ENCODE measurements around the gene MCOLN3.

MCOLN3 gene

GRCh38 chr1:85001742-85002141, 46.6 kb downstream of the MCOLN3 start:
- no peaks in the 10 kb centered on the region for H4K20me1 ChIP-seq (ENCODE audit: insufficient read depth, low read length)
- H3K36me3 ChIP-seq (replicated peaks; ENCODE audit: insufficient read depth, low read length): no peaks in the 10 kb centered on the region
- peaks cover 8% of the 10 kb centered on the region for H3K27me3 ChIP-seq (replicated peaks; ENCODE audit: insufficient read depth, low read length)
- H3F3A ChIP-seq (ENCODE audit: insufficient read depth, low read length): peaks cover 3% of the 10 kb centered on the region; the same call in 1 of the 2 replicates
- TF ChIP-seq EZH2phosphoT487 (IDR thresholded peaks at IDR 0.05; ENCODE audit: low read length) (no peak), EZH2 (optimal IDR thresholded peaks at IDR 0.05; ENCODE audit: low read depth, low read length) (no peak), CTCF (IDR thresholded peaks at IDR 0.05; ENCODE audit: low read length) (no peak)
- H3K9me3 ChIP-seq (replicated peaks; ENCODE audit: insufficient read depth, low read length): no peaks in the 10 kb centered on the region
- no peak overlapping the region for H3K27ac ChIP-seq (ENCODE audit: low read length)
- no peaks in the 10 kb centered on the region for H3K4me1 ChIP-seq (ENCODE audit: low read length)
- H3K4me2 ChIP-seq (ENCODE audit: low read depth, low read length): no peak overlapping the region
- H3K9ac ChIP-seq (ENCODE audit: low read length): no peak overlapping the region
- DNase-seq: no peak
- H3K9me2 ChIP-seq (replicated peaks; ENCODE audit: insufficient read depth, low read length): no peaks in the 10 kb centered on the region
- H2AFZ ChIP-seq (ENCODE audit: low read length): no peak overlapping the region
- H3K79me2 ChIP-seq (ENCODE audit: low read length): no peaks in the 10 kb centered on the region
- H3K4me3 ChIP-seq (ENCODE audit: low read length): no peak overlapping the region

GRCh38 chr1:84998642-84999280, 49.5 kb downstream of the MCOLN3 start:
- Histone ChIP-seq H3K4me3 (ENCODE audit: low read length) (no peak overlapping the region), H3K9me2 (replicated peaks; ENCODE audit: insufficient read depth, low read length) (no peaks in the 10 kb centered on the region), H3F3A (ENCODE audit: insufficient read depth, low read length) (peaks cover 9% of the 10 kb centered on the region; the same call in 1 of the 2 replicates), H3K9ac (ENCODE audit: low read length) (no peak overlapping the region), H3K36me3 (replicated peaks; ENCODE audit: insufficient read depth, low read length) (no peaks in the 10 kb centered on the region), H4K20me1 (ENCODE audit: insufficient read depth, low read length) (no peaks in the 10 kb centered on the region), H3K4me2 (ENCODE audit: low read depth, low read length) (no peak overlapping the region), H3K27ac (ENCODE audit: low read length) (no peak overlapping the region), H2AFZ (ENCODE audit: low read length) (no peak overlapping the region), H3K9me3 (replicated peaks; ENCODE audit: insufficient read depth, low read length) (no peaks in the 10 kb centered on the region), H3K4me1 (ENCODE audit: low read length) (no peaks in the 10 kb centered on the region), H3K79me2 (ENCODE audit: low read length) (no peaks in the 10 kb centered on the region), H3K27me3 (replicated peaks; ENCODE audit: insufficient read depth, low read length) (peaks cover 14% of the 10 kb centered on the region)
- TF ChIP-seq EZH2phosphoT487 (IDR thresholded peaks at IDR 0.05; ENCODE audit: low read length) (no peak), CTCF (IDR thresholded peaks at IDR 0.05; ENCODE audit: low read length) (no peak), EZH2 (optimal IDR thresholded peaks at IDR 0.05; ENCODE audit: low read depth, low read length) (no peak)
- no peak for DNase-seq

- no peaks in the 10 kb centered on the region for H3K9me3 ChIP-seq (replicated peaks; ENCODE audit: insufficient read depth, low read length)
- no peaks in the 10 kb centered on the region for H3K36me3 ChIP-seq (replicated peaks; ENCODE audit: insufficient read depth, low read length)
- H3K4me1 ChIP-seq (ENCODE audit: low read length): no peaks in the 10 kb centered on the region
- no peaks in the 10 kb centered on the region for H4K20me1 ChIP-seq (ENCODE audit: insufficient read depth, low read length)
- H3K27ac ChIP-seq (ENCODE audit: low read length): no peak overlapping the region
- no peak overlapping the region for H3K9ac ChIP-seq (ENCODE audit: low read length)
- H3K4me3 ChIP-seq (ENCODE audit: low read length): peak overlapping the region; percentile 43; the same call in 1 of the 2 replicates
- peaks cover 9% of the 10 kb centered on the region; the same call in 1 of the 2 replicates for H3F3A ChIP-seq (ENCODE audit: insufficient read depth, low read length)
- no peak for TF ChIP-seq CTCF (IDR thresholded peaks at IDR 0.05; ENCODE audit: low read length)
- TF ChIP-seq EZH2 (optimal IDR thresholded peaks at IDR 0.05; ENCODE audit: low read depth, low read length): no peak
- TF ChIP-seq EZH2phosphoT487 (IDR thresholded peaks at IDR 0.05; ENCODE audit: low read length): no peak
- H3K9me2 ChIP-seq (replicated peaks; ENCODE audit: insufficient read depth, low read length): no peaks in the 10 kb centered on the region
- H2AFZ ChIP-seq (ENCODE audit: low read length): no peak overlapping the region
- no peak for DNase-seq
- peak overlapping the region; percentile 65; the same call in 1 of the 2 replicates for H3K4me2 ChIP-seq (ENCODE audit: low read depth, low read length)
- H3K79me2 ChIP-seq (ENCODE audit: low read length): no peaks in the 10 kb centered on the region
- peaks cover 14% of the 10 kb centered on the region for H3K27me3 ChIP-seq (replicated peaks; ENCODE audit: insufficient read depth, low read length)
Measured at GRCh38 chr1:84997667-84998600, 50.4 kb downstream of the MCOLN3 start.
